GM18517 (cell line): ENCODE results near the gene ZNF140.

Source experiments
- ATAC-seq: cut with Tn5 transposase; IDR thresholded peaks from one replicate; pipeline ENCODE4 v1.9.1; 2021; ENCODE audit warnings: mild to moderate bottlenecking, moderate library complexity; ENCODE audit not compliant: unreplicated experiment

The ZNF140 gene

GRCh38 chr12:133080368-133081158, at the start of gene ZNF140:
ZNF140 (plus strand) TSS chr12:133080923; CDS start chr12:133081321, 398 bp downstream.
- peak; percentile 60 for ATAC-seq

- peak; percentile 90 for ATAC-seq
Observed at GRCh38 chr12:133037207-133038005, 43.3 kb upstream of the ZNF140 start, which contains the start of gene ZNF84. ZNF84 (plus strand) TSS chr12:133037509; CDS start chr12:133041468, 3,959 bp downstream.

- ATAC-seq = no peak
Observed at GRCh38 chr12:133038118-133038709, 42.5 kb upstream of the ZNF140 start.

- no peak for ATAC-seq
Observed at GRCh38 chr12:133046698-133047097, 34.0 kb upstream of the ZNF140 start.

GRCh38 chr12:133057446-133057845, 23.3 kb upstream of the ZNF140 start:
- no peak for ATAC-seq

- ATAC-seq = no peak
Observed at GRCh38 chr12:133058203-133059113, 22.3 kb upstream of the ZNF140 start.

- ATAC-seq = no peak
Observed at GRCh38 chr12:133061954-133062353, 18.8 kb upstream of the ZNF140 start.

GRCh38 chr12:133063556-133063955, 17.2 kb upstream of the ZNF140 start:
- ATAC-seq = no peak

GRCh38 chr12:133073836-133074235, 6.9 kb upstream of the ZNF140 start:
- ATAC-seq = no peak

GRCh38 chr12:133080026-133080367, 726 bp upstream of the ZNF140 start:
- peak; percentile 85 for ATAC-seq

GRCh38 chr12:133081159-133081780, 547 bp downstream of the ZNF140 start:
- peak; percentile 24 for ATAC-seq

GRCh38 chr12:133083345-133083744, 2.6 kb downstream of the ZNF140 start:
- no peak for ATAC-seq

- no peak for ATAC-seq
Observed at GRCh38 chr12:133105620-133106019, 24.9 kb downstream of the ZNF140 start.

- ATAC-seq = no peak
Observed at GRCh38 chr12:133106253-133106652, 25.5 kb downstream of the ZNF140 start.

- no peak for ATAC-seq
Observed at GRCh38 chr12:133107121-133107520, 26.4 kb downstream of the ZNF140 start.

- no peak for ATAC-seq
Observed at GRCh38 chr12:133108150-133108549, 27.4 kb downstream of the ZNF140 start.

- no peak for ATAC-seq
Observed at GRCh38 chr12:133120385-133121191, 39.9 kb downstream of the ZNF140 start.

- no peak for ATAC-seq
Observed at GRCh38 chr12:133124674-133125073, 44.0 kb downstream of the ZNF140 start.

- ATAC-seq = peak; percentile 1
Observed at GRCh38 chr12:133129368-133130037, 48.8 kb downstream of the ZNF140 start.
